Neural crest cell (in vitro differentiated cells): ENCODE measurements around the gene BACE2. TPM values are rescaled to one million over a fixed set of nuclear protein-coding genes. Genes with fewer than 3 reads are reported as not detected.

ENCODE experiments used
- DNase-seq: peaks from one replicate; pipeline ENCODE4 v3.0.0; 2021; ENCODE audit warnings: low read depth, mixed read lengths, low spot score
- H3K27ac Mint-ChIP-seq: one replicate; pipeline ENCODE4 v1.8.0; 2021; ENCODE audit warnings: mild to moderate bottlenecking, mixed read lengths; ENCODE audit not compliant: unreplicated experiment
- H3K27me3 Mint-ChIP-seq: 2 replicates; pipeline ENCODE4 v1.8.0; 2021; ENCODE audit warnings: low read depth, mild to moderate bottlenecking, mixed read lengths
- H3K36me3 Mint-ChIP-seq: 2 replicates; pipeline ENCODE4 v1.8.0; 2021; ENCODE audit warnings: low read depth, mild to moderate bottlenecking, mixed read lengths
- H3K4me1 Mint-ChIP-seq: 2 replicates; pipeline ENCODE4 v1.8.0; 2021; ENCODE audit warnings: mixed read lengths
- H3K4me3 Mint-ChIP-seq: one replicate; pipeline ENCODE4 v1.8.0; 2021; ENCODE audit warnings: mild to moderate bottlenecking, mixed read lengths
- H3K9me3 Mint-ChIP-seq: 2 replicates; pipeline ENCODE4 v1.8.0; 2021; ENCODE audit warnings: mixed read lengths
- CTCF ChIP-seq: fragments of 200-600 bp; sonication (generic); conservative IDR thresholded peaks from 2 replicates; pipeline ENCODE4 v1.5.0; 2021; ENCODE audit warnings: antibody characterized with exemption, mild to moderate bottlenecking
- total RNA-seq: library from RNA; stranded (reverse); gene quantifications from 2 replicates; pipeline ENCODE4 v1.2.1, GENCODE V29; 2021

Gene BACE2
- total RNA-seq, 1 donor from 2014 or later: 16.9 TPM

- peaks cover 9% of the 10 kb centered on the region for H3K36me3 Mint-ChIP-seq
- H3K27me3 Mint-ChIP-seq: peaks cover 7% of the 10 kb centered on the region
- no peak for TF ChIP-seq CTCF
- peaks cover 17% of the 10 kb centered on the region for H3K4me1 Mint-ChIP-seq
- H3K27ac Mint-ChIP-seq: no peak overlapping the region
- H3K9me3 Mint-ChIP-seq: peaks cover 10% of the 10 kb centered on the region
- DNase-seq: no peak
- H3K4me3 Mint-ChIP-seq: no peak overlapping the region
Observed at GRCh38 chr21:41160036-41160435, 7.9 kb upstream of the BACE2 start.

GRCh38 chr21:41161428-41161827, 6.5 kb upstream of the BACE2 start:
- TF ChIP-seq CTCF: no peak
- H3K9me3 Mint-ChIP-seq: peaks cover 10% of the 10 kb centered on the region
- H3K27me3 Mint-ChIP-seq: peaks cover 21% of the 10 kb centered on the region
- peak overlapping the region; percentile 16 for H3K4me3 Mint-ChIP-seq
- H3K36me3 Mint-ChIP-seq: peaks cover 9% of the 10 kb centered on the region
- H3K27ac Mint-ChIP-seq: no peak overlapping the region
- peaks cover 18% of the 10 kb centered on the region for H3K4me1 Mint-ChIP-seq
- DNase-seq: no peak

GRCh38 chr21:41162096-41162495, 5.9 kb upstream of the BACE2 start:
- H3K4me3 Mint-ChIP-seq: no peak overlapping the region
- no peak overlapping the region for H3K27ac Mint-ChIP-seq
- H3K9me3 Mint-ChIP-seq: peaks cover 10% of the 10 kb centered on the region
- no peak for TF ChIP-seq CTCF
- peaks cover 26% of the 10 kb centered on the region for H3K27me3 Mint-ChIP-seq
- no peak for DNase-seq
- H3K36me3 Mint-ChIP-seq: peaks cover 9% of the 10 kb centered on the region
- peaks cover 23% of the 10 kb centered on the region for H3K4me1 Mint-ChIP-seq

GRCh38 chr21:41163091-41163490, 4.9 kb upstream of the BACE2 start:
- peaks cover 10% of the 10 kb centered on the region for H3K9me3 Mint-ChIP-seq
- H3K36me3 Mint-ChIP-seq: peaks cover 9% of the 10 kb centered on the region
- H3K4me1 Mint-ChIP-seq: peaks cover 23% of the 10 kb centered on the region
- no peak for TF ChIP-seq CTCF
- peak overlapping the region; percentile 38 for H3K4me3 Mint-ChIP-seq
- H3K27me3 Mint-ChIP-seq: peaks cover 26% of the 10 kb centered on the region
- H3K27ac Mint-ChIP-seq: no peak overlapping the region
- DNase-seq: no peak

- no peak for TF ChIP-seq CTCF
- Mint-ChIP-seq H3K9me3 (peaks cover under 1% of the 10 kb centered on the region), H3K4me1 (peaks cover 25% of the 10 kb centered on the region), H3K36me3 (no peaks in the 10 kb centered on the region), H3K27me3 (peaks cover 28% of the 10 kb centered on the region), H3K27ac (no peak overlapping the region), H3K4me3 (no peak overlapping the region)
- DNase-seq: no peak
Observed at GRCh38 chr21:41164052-41164451, 3.9 kb upstream of the BACE2 start.
